Adrenal gland (tissue), 5 donors: ENCODE results near the gene ARHGAP22.

Experiments used
- CTCF ChIP-seq, 6 experiments: fragments of 450-650 bp in 4 of 6; fragments of 200-600 bp in 2 of 6; sonication (generic) in 1 of 6; IDR thresholded peaks; 1 replicate in 5 of 6; 2 replicates in 1 of 6; pipeline versions ENCODE4 v1.5.1 to v1.8.0; 2016 to 2021; ENCODE audit warnings: antibody characterized with exemption in 6 of 6, mild to moderate bottlenecking in 2 of 6, moderate library complexity in 1 of 6
- POLR2A ChIP-seq, 2 donors: fragments of 450-650 bp; IDR thresholded peaks; one replicate each; pipeline ENCODE4 v1.6.1; 2017; ENCODE audit warnings: antibody characterized with exemption in 2 of 2, mild to moderate bottlenecking in 2 of 2, moderate library complexity in 1 of 2
- donor health status: DM: no; HTN: no; CAD: no.

GRCh38 chr10:48500771-48501170, 104.1 kb downstream of the ARHGAP22 start:
- TF ChIP-seq CTCF (IDR thresholded peaks at IDR 0.05) (no peak), POLR2A (IDR thresholded peaks at IDR 0.05) (no peak)
